ENCODE data around the gene QRFPR. TPM values are rescaled to one million over a fixed set of nuclear protein-coding genes. Genes with fewer than 3 reads are reported as not detected.

The QRFPR gene
- total and polyA plus RNA-seq, 3 donors from 2014 or later = 0.54 to 2.4 (median 0.93) TPM

GRCh38 chr4:121379276-121379675, 1.5 kb downstream of the QRFPR start:
- Histone ChIP-seq H3K9me3 (no peaks in the 10 kb centered on the region), H3K4me1 (no peaks in the 10 kb centered on the region), H3K36me3 (ENCODE audit: low read depth, missing control alignments) (no peaks in the 10 kb centered on the region), H3K27me3 (no peaks in the 10 kb centered on the region), H3K4me3 (no peak overlapping the region), H3K27ac (no peak overlapping the region)
- 51 to 66% methylated on average over 3 of the region's 3 CpGs for WGBS, 2 donors
- TF ChIP-seq POLR2A (IDR thresholded peaks at IDR 0.05) (no peak), CTCF (IDR thresholded peaks at IDR 0.05) (no peak)
- DNase-seq = no peak
- intact Hi-C loops (cut with DNase I; ENCODE audit: low total_unique reads) = no loop called here

DNA sequence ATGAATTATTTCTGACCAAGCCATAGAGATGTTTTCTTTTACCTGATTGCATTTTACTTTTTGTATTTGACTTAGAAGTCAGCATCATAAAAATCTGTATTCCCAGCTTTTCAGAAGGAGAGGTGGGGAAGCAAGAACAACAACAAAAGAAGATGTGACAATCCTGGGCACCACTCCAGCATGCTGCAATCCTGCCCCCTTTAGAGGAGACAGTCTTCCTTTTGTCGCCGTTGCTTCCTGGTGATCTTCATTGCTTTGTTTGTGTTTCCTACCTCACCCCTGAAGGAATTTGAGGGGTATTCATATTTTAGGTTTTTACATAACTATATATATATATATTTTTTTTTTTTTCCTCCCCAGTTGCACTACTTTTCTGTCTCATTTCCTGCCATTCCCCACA, 3.7 kb downstream of the QRFPR start:
- DNase-seq = no peak
- intact Hi-C loops (cut with DNase I; ENCODE audit: low total_unique reads) = no loop called here

GRCh38 chr4:121376556-121376955, 4.3 kb downstream of the QRFPR start:
- intact Hi-C loops (cut with DNase I; ENCODE audit: low total_unique reads) = no loop called here
- Histone ChIP-seq H3K36me3 (ENCODE audit: low read depth, missing control alignments) (no peaks in the 10 kb centered on the region), H3K27me3 (no peaks in the 10 kb centered on the region), H3K9me3 (no peaks in the 10 kb centered on the region), H3K4me3 (no peak overlapping the region), H3K4me1 (no peaks in the 10 kb centered on the region), H3K27ac (no peak overlapping the region)
- DNase-seq = no peak
- 88 to 96% methylated on average over 2 of the region's 2 CpGs for WGBS, 2 donors
- TF ChIP-seq POLR2A (IDR thresholded peaks at IDR 0.05) (no peak), CTCF (IDR thresholded peaks at IDR 0.05) (no peak)

More for the DNA sequence above, 3.7 kb downstream of the QRFPR start:
- WGBS, 2 donors = 72 to 79% methylated on average over 2 of the region's 2 CpGs
- no peaks in the 10 kb centered on the region for H3K9me3 ChIP-seq
- no peaks in the 10 kb centered on the region for H3K36me3 ChIP-seq (ENCODE audit: low read depth, missing control alignments)
- no peaks in the 10 kb centered on the region for H3K27me3 ChIP-seq
- no peak overlapping the region for H3K4me3 ChIP-seq
- no peak overlapping the region for H3K27ac ChIP-seq
- TF ChIP-seq CTCF (IDR thresholded peaks at IDR 0.05) = no peak
- no peak for TF ChIP-seq POLR2A (IDR thresholded peaks at IDR 0.05)
- no peaks in the 10 kb centered on the region for H3K4me1 ChIP-seq

GRCh38 chr4:121376097-121376496, 4.7 kb downstream of the QRFPR start:
- TF ChIP-seq POLR2A (IDR thresholded peaks at IDR 0.05) = no peak
- TF ChIP-seq CTCF (IDR thresholded peaks at IDR 0.05) = no peak
- Histone ChIP-seq H3K4me3 (no peak overlapping the region), H3K36me3 (ENCODE audit: low read depth, missing control alignments) (no peaks in the 10 kb centered on the region), H3K9me3 (no peaks in the 10 kb centered on the region), H3K27ac (no peak overlapping the region), H3K4me1 (no peaks in the 10 kb centered on the region), H3K27me3 (no peaks in the 10 kb centered on the region)
- intact Hi-C loops (cut with DNase I; ENCODE audit: low total_unique reads) = no loop called here
- no peak for DNase-seq
- 90% methylated on average over 1 of the region's 1 CpG for WGBS, 2 donors

DNA sequence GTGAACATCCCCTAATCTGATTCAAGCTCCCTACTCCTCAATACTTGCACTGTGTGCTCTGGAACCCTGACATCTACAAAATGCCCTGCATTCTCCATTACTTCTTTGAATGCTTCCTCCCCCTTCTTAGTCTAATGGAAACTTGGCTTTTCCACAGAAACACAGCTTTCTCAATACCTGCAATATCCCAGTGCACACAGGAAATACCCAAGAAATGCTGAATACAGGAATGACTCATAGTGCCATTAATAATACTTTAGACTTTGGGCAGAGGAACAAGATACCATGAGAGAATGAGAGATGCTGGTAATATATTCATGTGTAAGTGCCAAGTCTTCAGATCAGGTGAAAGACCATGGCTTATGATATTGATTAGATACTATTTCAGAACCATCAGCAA, 5.6 kb downstream of the QRFPR start:
- H3K27me3 ChIP-seq = no peaks in the 10 kb centered on the region
- TF ChIP-seq CTCF (IDR thresholded peaks at IDR 0.05) (no peak), POLR2A (IDR thresholded peaks at IDR 0.05) (no peak)
- intact Hi-C loops (cut with DNase I; ENCODE audit: low total_unique reads) = no loop called here
- no peaks in the 10 kb centered on the region for H3K4me1 ChIP-seq
- no peak overlapping the region for H3K27ac ChIP-seq
- DNase-seq = no peak
- H3K4me3 ChIP-seq = no peak overlapping the region
- no peaks in the 10 kb centered on the region for H3K36me3 ChIP-seq (ENCODE audit: low read depth, missing control alignments)
- H3K9me3 ChIP-seq = no peaks in the 10 kb centered on the region

Measured in testis (tissue), 3 donors.